ENCODE measurements around the gene ABO.

The ABO gene

GRCh38 chr9:133321411-133321935 lies 46.5 kb upstream of the ABO start:
- no peak for TF ChIP-seq EGR1 (IDR thresholded peaks at IDR 0.05)
- TF ChIP-seq NFIC (IDR thresholded peaks at IDR 0.05) = no peak
- TF ChIP-seq, protein P1, sequence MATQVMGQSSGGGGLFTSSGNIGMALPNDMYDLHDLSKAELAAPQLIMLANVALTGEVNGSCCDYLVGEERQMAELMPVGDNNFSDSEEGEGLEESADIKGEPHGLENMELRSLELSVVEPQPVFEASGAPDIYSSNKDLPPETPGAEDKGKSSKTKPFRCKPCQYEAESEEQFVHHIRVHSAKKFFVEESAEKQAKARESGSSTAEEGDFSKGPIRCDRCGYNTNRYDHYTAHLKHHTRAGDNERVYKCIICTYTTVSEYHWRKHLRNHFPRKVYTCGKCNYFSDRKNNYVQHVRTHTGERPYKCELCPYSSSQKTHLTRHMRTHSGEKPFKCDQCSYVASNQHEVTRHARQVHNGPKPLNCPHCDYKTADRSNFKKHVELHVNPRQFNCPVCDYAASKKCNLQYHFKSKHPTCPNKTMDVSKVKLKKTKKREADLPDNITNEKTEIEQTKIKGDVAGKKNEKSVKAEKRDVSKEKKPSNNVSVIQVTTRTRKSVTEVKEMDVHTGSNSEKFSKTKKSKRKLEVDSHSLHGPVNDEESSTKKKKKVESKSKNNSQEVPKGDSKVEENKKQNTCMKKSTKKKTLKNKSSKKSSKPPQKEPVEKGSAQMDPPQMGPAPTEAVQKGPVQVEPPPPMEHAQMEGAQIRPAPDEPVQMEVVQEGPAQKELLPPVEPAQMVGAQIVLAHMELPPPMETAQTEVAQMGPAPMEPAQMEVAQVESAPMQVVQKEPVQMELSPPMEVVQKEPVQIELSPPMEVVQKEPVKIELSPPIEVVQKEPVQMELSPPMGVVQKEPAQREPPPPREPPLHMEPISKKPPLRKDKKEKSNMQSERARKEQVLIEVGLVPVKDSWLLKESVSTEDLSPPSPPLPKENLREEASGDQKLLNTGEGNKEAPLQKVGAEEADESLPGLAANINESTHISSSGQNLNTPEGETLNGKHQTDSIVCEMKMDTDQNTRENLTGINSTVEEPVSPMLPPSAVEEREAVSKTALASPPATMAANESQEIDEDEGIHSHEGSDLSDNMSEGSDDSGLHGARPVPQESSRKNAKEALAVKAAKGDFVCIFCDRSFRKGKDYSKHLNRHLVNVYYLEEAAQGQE (IDR thresholded peaks at IDR 0.05; ENCODE audit: low read depth) = no peak
- no peak for TF ChIP-seq TAF1 (IDR thresholded peaks at IDR 0.05; ENCODE audit: low read depth)
- TF ChIP-seq CREB1 (IDR thresholded peaks at IDR 0.05; ENCODE audit: low read depth) = no peak
- no peak for TF ChIP-seq TCF12 (IDR thresholded peaks at IDR 0.05; ENCODE audit: low read depth)
- no peak for TF ChIP-seq RAD21 (IDR thresholded peaks at IDR 0.05; ENCODE audit: low read depth)
- TF ChIP-seq FOXM1 (IDR thresholded peaks at IDR 0.05; ENCODE audit: borderline replicate concordance, low read depth) = no peak
- TF ChIP-seq YY1 (IDR thresholded peaks at IDR 0.05; ENCODE audit: low read depth) = no peak
- TF ChIP-seq, protein P2, sequence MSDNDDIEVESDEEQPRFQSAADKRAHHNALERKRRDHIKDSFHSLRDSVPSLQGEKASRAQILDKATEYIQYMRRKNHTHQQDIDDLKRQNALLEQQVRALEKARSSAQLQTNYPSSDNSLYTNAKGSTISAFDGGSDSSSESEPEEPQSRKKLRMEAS (IDR thresholded peaks at IDR 0.05) = no peak
- TF ChIP-seq EP300 (IDR thresholded peaks at IDR 0.05; ENCODE audit: borderline replicate concordance) = no peak
- TF ChIP-seq, protein P3, sequence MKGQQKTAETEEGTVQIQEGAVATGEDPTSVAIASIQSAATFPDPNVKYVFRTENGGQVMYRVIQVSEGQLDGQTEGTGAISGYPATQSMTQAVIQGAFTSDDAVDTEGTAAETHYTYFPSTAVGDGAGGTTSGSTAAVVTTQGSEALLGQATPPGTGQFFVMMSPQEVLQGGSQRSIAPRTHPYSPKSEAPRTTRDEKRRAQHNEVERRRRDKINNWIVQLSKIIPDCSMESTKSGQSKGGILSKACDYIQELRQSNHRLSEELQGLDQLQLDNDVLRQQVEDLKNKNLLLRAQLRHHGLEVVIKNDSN (IDR thresholded peaks at IDR 0.05) = no peak
- no peak for TF ChIP-seq ZBTB7A (IDR thresholded peaks at IDR 0.05; ENCODE audit: low read depth)
- TF ChIP-seq TEAD4 (IDR thresholded peaks at IDR 0.05) = no peak
- no peak for TF ChIP-seq CEBPB (IDR thresholded peaks at IDR 0.05)

DNA sequence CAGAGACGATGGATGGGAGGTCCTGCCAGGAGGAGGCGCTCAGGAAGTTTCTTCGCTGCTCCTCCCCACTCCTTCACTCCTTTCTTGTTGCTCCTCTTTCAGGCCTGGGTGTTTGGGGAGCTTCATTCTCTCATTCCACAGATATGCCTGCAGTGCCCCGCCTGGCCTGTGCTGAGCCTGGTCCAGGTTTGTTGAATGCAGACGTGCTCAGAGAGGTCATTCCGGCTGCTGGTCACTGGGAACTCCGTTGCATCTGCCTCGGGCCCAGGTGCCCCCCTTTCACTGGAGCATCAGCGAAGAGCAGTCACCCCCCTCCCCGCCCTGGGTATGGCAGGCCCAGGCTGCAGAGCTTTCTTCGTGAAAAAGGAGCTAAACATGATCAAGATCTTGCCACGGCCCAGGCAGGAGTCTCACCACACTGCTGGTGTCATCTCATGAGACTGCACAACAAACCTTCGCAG lies 45.5 kb upstream of the ABO start:
- TF ChIP-seq FOXM1 (IDR thresholded peaks at IDR 0.05; ENCODE audit: borderline replicate concordance, low read depth) = no peak
- no peak for TF ChIP-seq NFIC (IDR thresholded peaks at IDR 0.05)
- TF ChIP-seq TAF1 (IDR thresholded peaks at IDR 0.05; ENCODE audit: low read depth) = no peak
- no peak for TF ChIP-seq TEAD4 (IDR thresholded peaks at IDR 0.05)
- TF ChIP-seq, protein P1 (IDR thresholded peaks at IDR 0.05; ENCODE audit: low read depth) = no peak
- no peak for TF ChIP-seq RAD21 (IDR thresholded peaks at IDR 0.05; ENCODE audit: low read depth)
- no peak for TF ChIP-seq ZBTB7A (IDR thresholded peaks at IDR 0.05; ENCODE audit: low read depth)
- TF ChIP-seq EP300 (IDR thresholded peaks at IDR 0.05; ENCODE audit: borderline replicate concordance) = no peak
- TF ChIP-seq, protein P3 (IDR thresholded peaks at IDR 0.05) = no peak
- TF ChIP-seq EGR1 (IDR thresholded peaks at IDR 0.05) = no peak
- TF ChIP-seq, protein P2 (IDR thresholded peaks at IDR 0.05) = no peak
- TF ChIP-seq TCF12 (IDR thresholded peaks at IDR 0.05; ENCODE audit: low read depth) = no peak
- no peak for TF ChIP-seq YY1 (IDR thresholded peaks at IDR 0.05; ENCODE audit: low read depth)
- TF ChIP-seq CEBPB (IDR thresholded peaks at IDR 0.05) = no peak
- no peak for TF ChIP-seq CREB1 (IDR thresholded peaks at IDR 0.05; ENCODE audit: low read depth)

GRCh38 chr9:133315997-133316396 lies 41.0 kb upstream of the ABO start:
- TF ChIP-seq TEAD4 (IDR thresholded peaks at IDR 0.05) (no peak), EP300 (IDR thresholded peaks at IDR 0.05; ENCODE audit: borderline replicate concordance) (no peak)
- TF ChIP-seq, protein P2 (IDR thresholded peaks at IDR 0.05) = no peak

DNA sequence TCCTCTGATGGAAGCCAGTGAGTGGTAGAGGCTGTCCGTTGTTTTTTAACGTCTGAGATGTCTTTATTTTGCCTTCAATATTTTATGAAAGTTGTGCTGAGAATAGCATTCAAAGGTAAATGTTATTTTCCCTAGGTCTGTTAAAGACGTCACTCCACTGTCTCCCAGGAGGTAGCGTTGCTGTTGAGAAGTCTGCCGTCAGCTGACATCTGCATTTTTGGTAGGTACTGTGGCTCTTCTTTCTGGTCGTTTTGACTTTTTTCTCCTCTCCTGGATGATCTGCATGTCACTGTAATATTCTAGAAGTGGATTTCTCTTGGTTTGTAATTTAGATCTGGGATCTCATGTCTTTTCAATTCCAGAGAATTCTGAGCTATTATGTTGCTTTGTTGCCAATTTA lies 34.6 kb upstream of the ABO start:
- TF ChIP-seq RAD21 (IDR thresholded peaks at IDR 0.05; ENCODE audit: low read depth) (no peak), ZBTB7A (IDR thresholded peaks at IDR 0.05; ENCODE audit: low read depth) (no peak), TAF1 (IDR thresholded peaks at IDR 0.05; ENCODE audit: low read depth) (no peak), NFIC (IDR thresholded peaks at IDR 0.05) (no peak), FOXM1 (IDR thresholded peaks at IDR 0.05; ENCODE audit: borderline replicate concordance, low read depth) (no peak), TEAD4 (IDR thresholded peaks at IDR 0.05) (no peak), TCF12 (IDR thresholded peaks at IDR 0.05; ENCODE audit: low read depth) (no peak), CEBPB (IDR thresholded peaks at IDR 0.05) (no peak), CREB1 (IDR thresholded peaks at IDR 0.05; ENCODE audit: low read depth) (no peak), YY1 (IDR thresholded peaks at IDR 0.05; ENCODE audit: low read depth) (no peak), EGR1 (IDR thresholded peaks at IDR 0.05) (no peak), EP300 (IDR thresholded peaks at IDR 0.05; ENCODE audit: borderline replicate concordance) (no peak)
- TF ChIP-seq, protein P2 (IDR thresholded peaks at IDR 0.05) = no peak
- TF ChIP-seq, protein P3 (IDR thresholded peaks at IDR 0.05) = no peak

- TF ChIP-seq, protein P1 (IDR thresholded peaks at IDR 0.05; ENCODE audit: low read depth) = no peak
- TF ChIP-seq, protein P2 (IDR thresholded peaks at IDR 0.05) = no peak
- TF ChIP-seq EP300 (IDR thresholded peaks at IDR 0.05; ENCODE audit: borderline replicate concordance) = no peak
Observed at GRCh38 chr9:133307301-133307700, 32.3 kb upstream of the ABO start.
